ENCODE results near the gene PPP1R3C.

DNA sequence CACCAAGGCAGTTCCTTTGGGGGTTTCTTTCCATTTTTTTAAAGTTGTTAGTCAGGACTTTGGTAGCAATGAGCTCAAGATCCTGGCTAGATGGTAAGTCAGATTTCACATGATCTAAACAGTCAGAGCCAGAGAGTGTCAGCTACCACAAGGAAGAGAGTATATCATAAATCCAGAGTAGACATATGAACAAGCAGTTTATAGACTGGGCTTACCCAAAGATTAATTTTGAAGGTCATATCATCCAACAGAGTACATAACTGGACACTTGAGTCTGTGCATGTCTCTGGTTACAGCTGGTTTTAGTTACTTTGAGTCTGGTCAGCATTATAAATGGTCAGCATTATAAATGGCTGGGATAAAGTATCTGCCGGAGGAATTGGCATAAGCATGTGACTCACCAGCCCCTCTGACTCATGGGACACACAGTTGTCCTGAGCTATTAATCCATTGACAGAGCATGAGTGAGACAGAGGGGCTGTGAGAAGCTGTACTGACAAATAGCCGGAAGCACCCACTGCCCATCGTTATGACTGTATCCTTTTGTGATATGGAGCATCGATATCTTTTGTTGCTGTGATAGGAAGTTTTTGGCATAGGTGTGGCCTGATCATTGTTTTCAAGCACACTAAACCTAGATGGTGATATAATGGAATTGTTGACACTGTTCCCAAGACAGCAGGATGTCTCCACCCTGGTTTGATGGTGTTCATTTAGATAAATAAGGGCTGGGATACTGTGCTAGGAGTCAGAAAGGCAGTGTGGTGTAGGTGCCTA, 19.3 kb downstream of the PPP1R3C start:
- TF ChIP-seq, protein P1, sequence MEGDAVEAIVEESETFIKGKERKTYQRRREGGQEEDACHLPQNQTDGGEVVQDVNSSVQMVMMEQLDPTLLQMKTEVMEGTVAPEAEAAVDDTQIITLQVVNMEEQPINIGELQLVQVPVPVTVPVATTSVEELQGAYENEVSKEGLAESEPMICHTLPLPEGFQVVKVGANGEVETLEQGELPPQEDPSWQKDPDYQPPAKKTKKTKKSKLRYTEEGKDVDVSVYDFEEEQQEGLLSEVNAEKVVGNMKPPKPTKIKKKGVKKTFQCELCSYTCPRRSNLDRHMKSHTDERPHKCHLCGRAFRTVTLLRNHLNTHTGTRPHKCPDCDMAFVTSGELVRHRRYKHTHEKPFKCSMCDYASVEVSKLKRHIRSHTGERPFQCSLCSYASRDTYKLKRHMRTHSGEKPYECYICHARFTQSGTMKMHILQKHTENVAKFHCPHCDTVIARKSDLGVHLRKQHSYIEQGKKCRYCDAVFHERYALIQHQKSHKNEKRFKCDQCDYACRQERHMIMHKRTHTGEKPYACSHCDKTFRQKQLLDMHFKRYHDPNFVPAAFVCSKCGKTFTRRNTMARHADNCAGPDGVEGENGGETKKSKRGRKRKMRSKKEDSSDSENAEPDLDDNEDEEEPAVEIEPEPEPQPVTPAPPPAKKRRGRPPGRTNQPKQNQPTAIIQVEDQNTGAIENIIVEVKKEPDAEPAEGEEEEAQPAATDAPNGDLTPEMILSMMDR (IDR thresholded peaks at IDR 0.05): no peak
- TF ChIP-seq EP300 (IDR thresholded peaks at IDR 0.05): no peak
